ENCODE data around the gene AOPEP. TPM values are rescaled to one million over a fixed set of nuclear protein-coding genes. Genes with fewer than 3 reads are reported as not detected.

Gene AOPEP
- total and polyA plus RNA-seq, 11 donors, result 105 to 310 (median 185) TPM

DNA sequence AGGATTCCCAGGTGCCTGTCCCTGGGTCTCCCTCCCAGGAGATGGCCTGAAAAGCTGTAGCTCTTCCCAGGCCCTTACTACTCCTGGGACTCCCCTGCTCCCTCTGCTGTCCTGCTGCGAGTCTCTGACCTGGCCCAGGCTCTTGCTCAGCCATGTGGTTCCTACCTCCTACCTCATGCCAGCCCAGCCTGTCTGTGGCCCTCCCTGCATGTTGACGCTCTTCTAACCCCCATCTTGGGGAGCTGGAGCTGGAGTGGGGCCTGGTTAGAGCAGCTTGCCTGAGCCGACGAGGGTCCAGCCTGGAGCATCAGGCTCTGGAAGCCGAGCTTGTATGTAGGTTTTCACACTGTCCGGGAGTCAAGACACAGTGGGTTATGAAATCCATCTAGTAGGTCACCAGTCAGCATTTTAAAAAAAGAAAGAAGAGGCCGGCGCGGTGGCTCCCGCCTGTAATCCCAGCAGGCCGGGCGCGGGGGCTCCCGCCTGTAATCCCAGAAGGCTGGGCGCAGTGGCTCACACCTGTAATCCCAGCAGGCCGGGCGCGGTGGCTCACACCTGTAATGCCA lies 346.6 kb downstream of the AOPEP start:
- Histone ChIP-seq H3K27ac (peak overlapping the region; percentile 6 to 75 (median 30)), H3K9me3 (no peaks in the 10 kb centered on the region), H3K4me1 (peaks cover 37 to 100% (median 94%) of the 10 kb centered on the region in 12 donors), H3K27me3 (no peaks in the 10 kb centered on the region), H3K36me3 (peaks cover 0 to 77% (median 17%) of the 10 kb centered on the region in 9 donors), H3K4me3 (no peak overlapping the region)
- TF ChIP-seq POLR2A (IDR thresholded peaks at IDR 0.05) (no peak), CTCF (IDR thresholded peaks at IDR 0.05) (peak in 5 of 12 donors; percentile 12 to 37 (median 21))
- DNase-seq (no peak), ATAC-seq (peak in 3 of 4 donors; percentile 28 to 40 (median 30))
- WGBS, 4 donors, result 70 to 82% (median 79%) methylated on average over 17 to 18 of the region's 18 CpGs
- intact Hi-C loops (cut with DNase I), result no loop called here

GRCh38 chr9:95073918-95074317 lies 347.4 kb downstream of the AOPEP start:
- Histone ChIP-seq H3K27ac (peak overlapping the region in 4 of 12 donors; percentile 37 to 75 (median 66)), H3K27me3 (no peaks in the 10 kb centered on the region), H3K4me1 (peaks cover 37 to 100% (median 96%) of the 10 kb centered on the region in 12 donors), H3K4me3 (no peak overlapping the region), H3K36me3 (peaks cover 0 to 75% (median 13%) of the 10 kb centered on the region in 9 donors), H3K9me3 (no peaks in the 10 kb centered on the region)
- ATAC-seq, result no peak
- no peak for TF ChIP-seq POLR2A (IDR thresholded peaks at IDR 0.05)
- TF ChIP-seq CTCF (IDR thresholded peaks at IDR 0.05), result no peak
- DNase-seq, result no peak
- intact Hi-C loops (cut with DNase I), result no loop called here
- WGBS, 4 donors, result 59 to 72% (median 66%) methylated on average over 5 of the region's 5 CpGs

DNA sequence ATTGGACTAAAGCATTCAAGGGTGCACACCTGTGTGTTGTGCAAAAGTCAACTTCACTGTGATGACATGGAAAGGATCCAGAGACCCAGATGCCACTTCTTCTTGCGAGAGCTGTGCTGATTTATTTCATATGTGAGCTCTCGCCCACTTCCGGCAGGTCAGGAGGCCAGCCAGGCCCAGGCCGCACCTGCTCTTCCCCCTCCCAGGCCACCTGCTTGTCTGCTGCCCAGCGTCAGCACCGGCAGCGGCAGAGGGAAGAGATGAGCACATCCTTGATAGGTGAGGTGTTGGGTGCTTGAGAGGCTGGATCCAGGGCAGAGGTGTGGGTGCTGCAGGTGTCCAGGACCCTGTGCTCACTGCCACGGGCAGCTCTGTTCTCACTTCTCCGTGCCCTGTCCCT lies 348.1 kb downstream of the AOPEP start:
- WGBS, 4 donors, result 51 to 62% (median 55%) methylated on average over 9 of the region's 9 CpGs
- DNase-seq, result no peak
- H3K4me3 ChIP-seq, result no peak overlapping the region
- H3K9me3 ChIP-seq, result no peaks in the 10 kb centered on the region
- no peak for TF ChIP-seq CTCF (IDR thresholded peaks at IDR 0.05)
- no peak for TF ChIP-seq POLR2A (IDR thresholded peaks at IDR 0.05)
- ATAC-seq, result no peak
- peaks cover 0 to 68% (median 6%) of the 10 kb centered on the region in 9 donors for H3K36me3 ChIP-seq
- peaks cover 39 to 100% (median 95%) of the 10 kb centered on the region in 12 donors for H3K4me1 ChIP-seq
- H3K27me3 ChIP-seq, result no peaks in the 10 kb centered on the region
- peak overlapping the region in 5 of 12 donors; percentile 4 to 75 (median 65) for H3K27ac ChIP-seq
- intact Hi-C loops (cut with DNase I), result loop anchor here in 2 of 10 donors (5.0 kb wide), 1 partner anchor 67 kb away; no protein-coding TSS in a partner anchor

GRCh38 chr9:95075700-95076099 lies 349.2 kb downstream of the AOPEP start:
- WGBS, 4 donors, result 45 to 73% (median 65%) methylated on average over 7 of the region's 7 CpGs
- Histone ChIP-seq H3K4me3 (no peak overlapping the region), H3K9me3 (no peaks in the 10 kb centered on the region), H3K4me1 (peaks cover 37 to 100% (median 88%) of the 10 kb centered on the region in 12 donors), H3K27me3 (no peaks in the 10 kb centered on the region), H3K36me3 (peaks cover 0 to 66% (median 6%) of the 10 kb centered on the region in 9 donors), H3K27ac (peak overlapping the region in 10 of 12 donors; percentile 4 to 77 (median 42))
- DNase-seq (no peak), ATAC-seq (peak in 2 of 4 donors; percentile 30 to 43)
- TF ChIP-seq POLR2A (IDR thresholded peaks at IDR 0.05) (no peak), CTCF (IDR thresholded peaks at IDR 0.05) (no peak)
- intact Hi-C loops (cut with DNase I), result loop anchor here in 3 of 10 donors (2.0 to 5.0 kb wide), 2 partner anchors 19 to 68 kb away; no protein-coding TSS in a partner anchor

All from heart left ventricle (tissue), 16 donors.